CD4-positive, alpha-beta T cell treated with Interleukin-1 beta for 1 hour (primary cell): Measurements from ENCODE around the gene IKZF3.
A peak's percentile ranks its signal among the peaks of the same experiment; 100 is the strongest.
"Not testable (repeated sequence)": the region's sequence is repeated elsewhere in the genome, so short reads cannot be mapped to it uniquely, and the experiment has no call there.

Experiments used
- DNase-seq, 2 donors: peaks; one replicate each; pipeline ENCODE4 v3.0.0-alpha.2; 2020 to 2022

The IKZF3 gene

GRCh38 chr17:39777534-39778365, 86.4 kb downstream of the IKZF3 start:
- DNase-seq, result peak in 1 of 2 donors; percentile 50

GRCh38 chr17:39776252-39776651, 87.9 kb downstream of the IKZF3 start:
- DNase-seq, result peak; percentile 27 to 44

- no peak for DNase-seq
Observed at GRCh38 chr17:39775031-39775430, 89.1 kb downstream of the IKZF3 start.

- DNase-seq, result no peak
Observed at GRCh38 chr17:39774047-39774446, 90.1 kb downstream of the IKZF3 start.

GRCh38 chr17:39772987-39773934, 90.9 kb downstream of the IKZF3 start:
- peak in 1 of 2 donors; percentile 50 for DNase-seq

GRCh38 chr17:39772415-39772814, 91.7 kb downstream of the IKZF3 start:
- no peak for DNase-seq

- peak; percentile 40 to 66 for DNase-seq
Observed at GRCh38 chr17:39769974-39770587, 94.0 kb downstream of the IKZF3 start.

GRCh38 chr17:39767147-39767546, 97.0 kb downstream of the IKZF3 start:
- DNase-seq, result no peak

GRCh38 chr17:39765766-39766165, 98.3 kb downstream of the IKZF3 start:
- no peak for DNase-seq

GRCh38 chr17:39765175-39765574, 98.9 kb downstream of the IKZF3 start:
- DNase-seq, result no peak

GRCh38 chr17:39764171-39764570, 99.9 kb downstream of the IKZF3 start:
- DNase-seq, result not testable (repeated sequence)

- no peak for DNase-seq
Observed at GRCh38 chr17:39763051-39763820, 100.9 kb downstream of the IKZF3 start.

GRCh38 chr17:39761861-39762496, 102.1 kb downstream of the IKZF3 start:
- no peak for DNase-seq

GRCh38 chr17:39759204-39759603, 104.9 kb downstream of the IKZF3 start:
- DNase-seq, result no peak

GRCh38 chr17:39757931-39758873, 105.9 kb downstream of the IKZF3 start:
- peak; percentile 58 to 61 for DNase-seq

- DNase-seq, result no peak
Observed at GRCh38 chr17:39757176-39757662, 106.9 kb downstream of the IKZF3 start.

- DNase-seq, result no peak
Observed at GRCh38 chr17:39756380-39757079, 107.6 kb downstream of the IKZF3 start.

GRCh38 chr17:39755554-39756379, 108.3 kb downstream of the IKZF3 start:
- peak; percentile 78 to 79 for DNase-seq
